T-cell (primary cell): ENCODE data around the gene LRFN4. TPM values are rescaled to one million over a fixed set of nuclear protein-coding genes. Genes with fewer than 3 reads are reported as not detected.

Experiments
- ATAC-seq, 4 experiments: fragments of 200-7000 bp in 3 of 4; fragments of 150-1000 bp in 1 of 4; cut with Tn5 transposase; replicated peaks in 1 of 4; 1 replicate in 3 of 4; 2 replicates in 1 of 4; pipeline ENCODE4 v1.10.0; 2021; ENCODE audit warnings: moderate library complexity in 3 of 4, mild to moderate bottlenecking in 2 of 4, moderate number of reproducible peaks in 1 of 4
- CTCF ChIA-PET, 2 donors: fragments of 300-600 bp; sonication (Branson Sonifier 250); formaldehyde crosslinking; loops; one replicate each; lab custom pipeline; 2022; ENCODE audit warnings: antibody characterized with exemption in 2 of 2; lab: Charles Lee
- POLR2A ChIA-PET, 2 donors: fragments of 300-600 bp; sonication (Branson Sonifier 250); formaldehyde crosslinking; loops; one replicate each; lab custom pipeline; 2022; ENCODE audit warnings: antibody characterized with exemption in 2 of 2; lab: Charles Lee
- DNase-seq, 35 experiments: peaks; one replicate each; pipeline versions ENCODE4 v3.0.0 to v3.0.0-alpha.2; 2013 to 2023
- H3K27ac ChIP-seq: one replicate; pipeline ENCODE4 v1.5.1; 2013; ENCODE audit warnings: low read length
- H3K27me3 ChIP-seq, 2 experiments: replicated peaks in 1 of 2; 1 replicate in 1 of 2; 2 replicates in 1 of 2; pipeline versions ENCODE4 v1.6.1 to v1.7.0; 2013; ENCODE audit warnings: low read length in 1 of 2, mixed read lengths in 1 of 2; ENCODE audit not compliant: control insufficient read depth in 2 of 2, insufficient read depth in 2 of 2; ENCODE audit errors: extremely low read depth in 1 of 2
- H3K36me3 ChIP-seq, 2 donors: 1 replicate in 1 of 2; 2 replicates in 1 of 2; pipeline versions ENCODE4 v1.6.1 to v1.7.0; 2013; ENCODE audit warnings: low read length in 1 of 2; ENCODE audit not compliant: control insufficient read depth in 2 of 2, insufficient read depth in 1 of 2; ENCODE audit errors: extremely low read depth in 1 of 2
- H3K4me1 ChIP-seq, 2 experiments: 1 replicate in 1 of 2; 2 replicates in 1 of 2; pipeline versions ENCODE4 v1.6.1 to v1.7.0; 2013; ENCODE audit warnings: low read length in 2 of 2, mixed read lengths in 1 of 2; ENCODE audit not compliant: insufficient read depth in 2 of 2, control insufficient read depth in 1 of 2; ENCODE audit errors: extremely low read depth in 1 of 2
- H3K4me3 ChIP-seq, 2 donors: 1 replicate in 1 of 2; 2 replicates in 1 of 2; pipeline versions ENCODE4 v1.5.1 to v1.7.0; 2013; ENCODE audit warnings: mild to moderate bottlenecking in 2 of 2, low read length in 1 of 2, moderate library complexity in 1 of 2; ENCODE audit not compliant: control insufficient read depth in 1 of 2; ENCODE audit errors: extremely low read depth in 1 of 2
- H3K9me3 ChIP-seq: 2 replicates; pipeline ENCODE4 v1.7.0; 2013
- H3K27ac Mint-ChIP-seq, 2 donors: one replicate each; pipeline ENCODE4 v1.8.0; 2020 to 2021; ENCODE audit warnings: mild to moderate bottlenecking in 2 of 2, mixed read lengths in 2 of 2
- H3K27me3 Mint-ChIP-seq, 2 donors: one replicate each; pipeline ENCODE4 v1.8.0; 2021 to 2022; ENCODE audit warnings: mixed read lengths in 2 of 2
- H3K36me3 Mint-ChIP-seq: one replicate; pipeline ENCODE4 v1.8.0; 2021; ENCODE audit warnings: mixed read lengths
- H3K4me1 Mint-ChIP-seq, 3 donors: one replicate each; pipeline ENCODE4 v1.8.0; 2020 to 2022; ENCODE audit warnings: mixed read lengths in 3 of 3, mild to moderate bottlenecking in 1 of 3
- H3K4me3 Mint-ChIP-seq, 3 donors: one replicate each; pipeline ENCODE4 v1.8.0; 2020 to 2022; ENCODE audit warnings: mild to moderate bottlenecking in 3 of 3, mixed read lengths in 3 of 3, moderate library complexity in 3 of 3
- H3K9me3 Mint-ChIP-seq, 3 donors: one replicate each; pipeline ENCODE4 v1.8.0; 2020 to 2022; ENCODE audit warnings: mixed read lengths in 3 of 3
- WGBS: methylation state at CpG from one replicate; pipeline ENCODE4 v1.1.5; 2013; ENCODE audit warnings: missing lambda C conversion rate; ENCODE audit not compliant: insufficient coverage; 5-methylcytosine and 5-hydroxymethylcytosine counted together
- total RNA-seq, 35 experiments: library from RNA in 6 of 35; stranded (reverse) in 6 of 35; fragments of 120-200 nt in 1 of 35; gene quantifications; one replicate each; pipeline versions ENCODE4 v1.2.1 to v1.2.4 and lab custom pipeline; 2013 to 2026

Gene LRFN4
- total RNA-seq, 5 donors from 2014 or later (not counting 1 experiment from before 2014, with no cell fraction given), result 1.5 to 12.9 (median 6.7) TPM

- Mint-ChIP-seq H3K9me3 (no peaks in the 10 kb centered on the region), H3K4me1 (peaks cover 15 to 29% (median 17%) of the 10 kb centered on the region in 3 donors), H3K27me3 (no peaks in the 10 kb centered on the region), H3K36me3 (no peaks in the 10 kb centered on the region), H3K27ac (no peak overlapping the region), H3K4me3 (no peak overlapping the region)
- Histone ChIP-seq H3K36me3 (no peaks in the 10 kb centered on the region), H3K9me3 (no peaks in the 10 kb centered on the region), H3K27ac (no peak overlapping the region), H3K4me3 (no peak overlapping the region), H3K4me1 (peaks cover 3 to 15% of the 10 kb centered on the region in 2 experiments), H3K27me3 (peaks cover 0 to 17% of the 10 kb centered on the region in 2 experiments)
- DNase-seq (peak in 29 of 35 experiments; percentile 17 to 66 (median 49)), ATAC-seq (peak in 3 of 4 experiments; percentile 46 to 59 (median 58))
- ChIA-PET POLR2A (no interaction called here), CTCF (interaction anchor here in 1 of 2 donors (0.6 kb wide), 1 partner anchor 125 kb away, joined by 5 read pairs; no protein-coding TSS in a partner anchor)
- WGBS, result 66% methylated on average over 23 of the region's 29 CpGs
Observed at GRCh38 chr11:66883016-66883965, 26.4 kb downstream of the LRFN4 start.

GRCh38 chr11:66884443-66884842 is 27.6 kb downstream of the LRFN4 start:
- peaks cover 15 to 27% (median 17%) of the 10 kb centered on the region in 3 donors for H3K4me1 Mint-ChIP-seq
- ChIA-PET CTCF (no interaction called here), POLR2A (no interaction called here)

GRCh38 chr11:66885469-66885868 is 28.6 kb downstream of the LRFN4 start:
- Histone ChIP-seq H3K9me3 (no peaks in the 10 kb centered on the region), H3K27ac (no peak overlapping the region), H3K4me1 (peaks cover under 1 to 10% of the 10 kb centered on the region in 2 experiments), H3K27me3 (peaks cover 0 to 17% of the 10 kb centered on the region in 2 experiments), H3K36me3 (no peaks in the 10 kb centered on the region), H3K4me3 (no peak overlapping the region)
- ChIA-PET CTCF (no interaction called here), POLR2A (no interaction called here)
- Mint-ChIP-seq H3K4me1 (peaks cover 11 to 18% (median 12%) of the 10 kb centered on the region in 3 donors), H3K27me3 (no peaks in the 10 kb centered on the region), H3K4me3 (no peak overlapping the region), H3K27ac (no peak overlapping the region), H3K36me3 (no peaks in the 10 kb centered on the region), H3K9me3 (no peaks in the 10 kb centered on the region)
- DNase-seq (no peak), ATAC-seq (no peak)
- 93% methylated on average over 4 of the region's 4 CpGs for WGBS

More at GRCh38 chr11:66884443-66884842, 27.6 kb downstream of the LRFN4 start:
- no peak overlapping the region for H3K27ac Mint-ChIP-seq
- no peaks in the 10 kb centered on the region for H3K9me3 Mint-ChIP-seq
- WGBS, result 96% methylated on average over 3 of the region's 4 CpGs
- Histone ChIP-seq H3K4me1 (peaks cover 3 to 15% of the 10 kb centered on the region in 2 experiments), H3K36me3 (no peaks in the 10 kb centered on the region), H3K27me3 (peaks cover 0 to 17% of the 10 kb centered on the region in 2 experiments), H3K9me3 (no peaks in the 10 kb centered on the region), H3K4me3 (no peak overlapping the region), H3K27ac (no peak overlapping the region)
- DNase-seq (no peak), ATAC-seq (no peak)
- no peaks in the 10 kb centered on the region for H3K27me3 Mint-ChIP-seq
- H3K36me3 Mint-ChIP-seq, result no peaks in the 10 kb centered on the region
- no peak overlapping the region for H3K4me3 Mint-ChIP-seq

GRCh38 chr11:66885950-66886440 is 29.1 kb downstream of the LRFN4 start:
- WGBS, result 82% methylated on average over 10 of the region's 11 CpGs
- Mint-ChIP-seq H3K9me3 (no peaks in the 10 kb centered on the region), H3K27me3 (no peaks in the 10 kb centered on the region), H3K27ac (no peak overlapping the region), H3K4me3 (no peak overlapping the region), H3K4me1 (peaks cover 5 to 12% (median 7%) of the 10 kb centered on the region in 3 donors), H3K36me3 (no peaks in the 10 kb centered on the region)
- ChIA-PET CTCF (no interaction called here), POLR2A (no interaction called here)
- Histone ChIP-seq H3K4me1 (peaks cover 0 to 4% of the 10 kb centered on the region in 2 experiments), H3K4me3 (no peak overlapping the region), H3K27me3 (peaks cover 0 to 17% of the 10 kb centered on the region in 2 experiments), H3K9me3 (no peaks in the 10 kb centered on the region), H3K36me3 (no peaks in the 10 kb centered on the region), H3K27ac (no peak overlapping the region)
- ATAC-seq, result no peak
- DNase-seq, result no peak

- Mint-ChIP-seq H3K36me3 (no peaks in the 10 kb centered on the region), H3K27me3 (no peaks in the 10 kb centered on the region), H3K27ac (no peak overlapping the region), H3K4me3 (no peak overlapping the region), H3K4me1 (peaks cover 0 to 7% (median under 1%) of the 10 kb centered on the region in 3 donors), H3K9me3 (no peaks in the 10 kb centered on the region)
- 85% methylated on average over 14 of the region's 15 CpGs for WGBS
- H3K36me3 ChIP-seq, result no peaks in the 10 kb centered on the region
- POLR2A ChIA-PET, result no interaction called here
- no peak overlapping the region for H3K4me3 ChIP-seq
- H3K4me1 ChIP-seq, result no peaks in the 10 kb centered on the region
- no peaks in the 10 kb centered on the region for H3K9me3 ChIP-seq
- no peak overlapping the region for H3K27ac ChIP-seq
- ATAC-seq, result no peak
- no peak for DNase-seq
- CTCF ChIA-PET, result interaction anchor here in 1 of 2 donors (0.6 kb wide), 1 partner anchor 504 kb away, joined by 5 read pairs; no protein-coding TSS in a partner anchor
- peaks cover 0 to 17% of the 10 kb centered on the region in 2 experiments for H3K27me3 ChIP-seq
Observed at GRCh38 chr11:66886671-66887221, 29.9 kb downstream of the LRFN4 start.

GRCh38 chr11:66887526-66887925 is 30.7 kb downstream of the LRFN4 start:
- Mint-ChIP-seq H3K27ac (no peak overlapping the region), H3K9me3 (no peaks in the 10 kb centered on the region), H3K27me3 (peaks cover 0 to 3% of the 10 kb centered on the region in 2 donors), H3K4me3 (no peak overlapping the region), H3K36me3 (no peaks in the 10 kb centered on the region), H3K4me1 (peaks cover 0 to 7% (median 3%) of the 10 kb centered on the region in 3 donors)
- Histone ChIP-seq H3K27ac (no peak overlapping the region), H3K4me1 (no peaks in the 10 kb centered on the region), H3K4me3 (no peak overlapping the region), H3K27me3 (peaks cover 0 to 11% of the 10 kb centered on the region in 2 experiments), H3K36me3 (no peaks in the 10 kb centered on the region), H3K9me3 (no peaks in the 10 kb centered on the region)
- ATAC-seq (no peak), DNase-seq (no peak)
- POLR2A ChIA-PET, result no interaction called here
- 99% methylated on average over 10 of the region's 11 CpGs for WGBS
- CTCF ChIA-PET, result interaction anchor here in 1 of 2 donors (0.6 kb wide), 1 partner anchor 505 kb away, joined by 5 read pairs; no protein-coding TSS in a partner anchor
